ENCODE results near the gene ZBTB11. TPM values are rescaled to one million over a fixed set of nuclear protein-coding genes. Genes with fewer than 3 reads are reported as not detected.

Gene ZBTB11
- total RNA-seq, 1 experiment from 2014 or later, result 20.4 TPM

DNA sequence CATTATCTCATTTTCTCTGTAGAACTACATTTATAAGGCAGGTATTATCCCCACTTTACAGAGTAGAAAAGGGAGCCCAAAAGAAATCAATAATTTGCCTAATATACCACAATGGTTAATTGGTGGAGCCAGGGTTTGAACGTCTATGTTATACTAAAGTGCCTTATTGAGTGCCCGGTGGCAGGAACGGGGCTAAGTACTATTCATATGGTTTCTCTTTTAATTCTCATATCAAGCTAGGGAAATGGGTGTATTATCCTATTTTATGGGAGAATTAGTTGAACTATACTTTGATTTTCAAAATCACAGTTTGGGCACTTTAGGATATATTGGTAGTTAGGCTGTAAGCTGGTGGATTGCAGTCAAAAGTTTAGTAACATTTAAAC, 49.0 kb upstream of the ZBTB11 start:
- Histone ChIP-seq H3K79me2 (ENCODE audit: insufficient read depth, low read length) (peaks cover 10% of the 10 kb centered on the region; the same call in 1 of the 2 replicates), H3K9me3 (ENCODE audit: control insufficient read depth in 1 of 2, insufficient read depth in 1 of 2, low read depth in 1 of 2, low read length in 2 of 2) (no peaks in the 10 kb centered on the region), H3K4me2 (ENCODE audit: low read length) (peak overlapping the region; percentile 99), H3K27me3 (ENCODE audit: insufficient read depth, low read length) (no peaks in the 10 kb centered on the region), H3K9ac (ENCODE audit: low read length) (peak overlapping the region; percentile 80), H3K27ac (ENCODE audit: low read depth, low read length) (no peak overlapping the region), H2AFZ (ENCODE audit: low read depth, low read length, poor library complexity, severe bottlenecking) (peak overlapping the region; percentile 97), H3K36me3 (ENCODE audit: control insufficient read depth in 1 of 2, insufficient read depth in 2 of 2, low read length in 2 of 2) (peaks cover 9 to 12% of the 10 kb centered on the region in 2 experiments; a peak in 2 of 4 replicates), H3K4me3 (replicated peaks in 1 of 2; ENCODE audit: low read depth in 1 of 2, low read length in 2 of 2) (peak overlapping the region; percentile 95 to 99), H3K9me2 (ENCODE audit: insufficient read depth) (no peaks in the 10 kb centered on the region), H3K4me1 (ENCODE audit: control insufficient read depth in 1 of 2, insufficient read depth in 2 of 2, low read length in 2 of 2) (peaks cover 3 to 7% of the 10 kb centered on the region in 2 experiments; a peak in 3 of 4 replicates), H4K20me1 (ENCODE audit: insufficient read depth) (no peaks in the 10 kb centered on the region)
- intact Hi-C loops (cut with micrococcal nuclease), result no loop called here
- DNase-seq (ENCODE audit: low read depth, low spot score) (no peak), ATAC-seq (no peak)
- CTCF ChIA-PET, result no interaction called here
- TF ChIP-seq TCF7L2 (IDR thresholded peaks at IDR 0.05; ENCODE audit: borderline replicate concordance, extremely low read depth, insufficient read depth, insufficient read length), result no peak
- TF ChIP-seq, protein P1, sequence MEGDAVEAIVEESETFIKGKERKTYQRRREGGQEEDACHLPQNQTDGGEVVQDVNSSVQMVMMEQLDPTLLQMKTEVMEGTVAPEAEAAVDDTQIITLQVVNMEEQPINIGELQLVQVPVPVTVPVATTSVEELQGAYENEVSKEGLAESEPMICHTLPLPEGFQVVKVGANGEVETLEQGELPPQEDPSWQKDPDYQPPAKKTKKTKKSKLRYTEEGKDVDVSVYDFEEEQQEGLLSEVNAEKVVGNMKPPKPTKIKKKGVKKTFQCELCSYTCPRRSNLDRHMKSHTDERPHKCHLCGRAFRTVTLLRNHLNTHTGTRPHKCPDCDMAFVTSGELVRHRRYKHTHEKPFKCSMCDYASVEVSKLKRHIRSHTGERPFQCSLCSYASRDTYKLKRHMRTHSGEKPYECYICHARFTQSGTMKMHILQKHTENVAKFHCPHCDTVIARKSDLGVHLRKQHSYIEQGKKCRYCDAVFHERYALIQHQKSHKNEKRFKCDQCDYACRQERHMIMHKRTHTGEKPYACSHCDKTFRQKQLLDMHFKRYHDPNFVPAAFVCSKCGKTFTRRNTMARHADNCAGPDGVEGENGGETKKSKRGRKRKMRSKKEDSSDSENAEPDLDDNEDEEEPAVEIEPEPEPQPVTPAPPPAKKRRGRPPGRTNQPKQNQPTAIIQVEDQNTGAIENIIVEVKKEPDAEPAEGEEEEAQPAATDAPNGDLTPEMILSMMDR (IDR thresholded peaks at IDR 0.05 in 2 of 3, conservative IDR thresholded peaks at IDR 0.05 in 1 of 3; ENCODE audit: borderline replicate concordance in 1 of 3, insufficient read depth in 1 of 3, low read depth in 2 of 3, low read length in 2 of 3), result no peak
- no peak for TF ChIP-seq RAD21 (IDR thresholded peaks at IDR 0.05; ENCODE audit: low read depth)
- no TSS peak for BruUV-seq (replicated peaks)
- RAD21 ChIA-PET (ENCODE audit: low non-redundant PET in 1 of 2, low total read pairs in 2 of 2, uncharacterized antibody in 2 of 2, unreplicated experiment in 2 of 2), result no interaction called here
- POLR2A ChIA-PET, result no interaction called here

DNA sequence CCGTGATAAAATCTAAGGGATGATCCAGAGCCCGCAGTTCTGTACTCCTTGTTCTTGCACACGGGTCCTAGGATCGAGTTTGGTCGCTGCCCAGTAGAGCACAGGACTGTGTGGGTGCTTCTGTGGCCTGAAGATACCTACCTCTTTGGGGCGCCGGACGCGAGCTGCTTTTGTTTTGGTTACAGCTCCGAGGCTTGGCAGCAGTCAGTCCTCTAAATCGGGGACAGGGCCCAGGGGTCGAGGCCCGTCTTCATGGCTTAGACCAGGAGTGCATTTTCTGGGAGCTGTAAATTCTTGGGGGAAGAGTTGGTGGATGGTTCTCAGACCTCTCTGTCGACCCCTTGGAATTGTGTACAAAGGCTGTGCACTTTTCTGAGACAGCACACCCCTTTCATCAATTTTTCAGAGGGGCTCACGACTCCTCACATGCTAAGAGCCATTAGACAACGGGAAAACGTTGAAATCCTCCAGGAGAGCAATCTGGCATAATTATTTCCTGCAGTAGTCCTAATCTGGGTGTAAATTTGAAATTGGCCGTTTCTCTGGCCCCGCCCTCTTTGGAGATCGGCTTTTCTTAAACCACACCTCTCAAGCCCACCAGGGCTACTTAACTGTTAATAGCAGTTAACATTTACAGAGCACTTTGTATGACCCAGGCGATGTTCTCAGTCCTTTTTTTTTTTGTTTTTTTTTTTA, 48.4 kb upstream of the ZBTB11 start:
- Histone ChIP-seq H3K9ac (ENCODE audit: low read length) (peak overlapping the region; percentile 80), H3K27me3 (ENCODE audit: insufficient read depth, low read length) (no peaks in the 10 kb centered on the region), H2AFZ (ENCODE audit: low read depth, low read length, poor library complexity, severe bottlenecking) (peak overlapping the region; percentile 97), H3K79me2 (ENCODE audit: insufficient read depth, low read length) (peaks cover 10% of the 10 kb centered on the region; the same call in 1 of the 2 replicates), H3K4me2 (ENCODE audit: low read length) (peak overlapping the region; percentile 99), H3K4me1 (ENCODE audit: control insufficient read depth in 1 of 2, insufficient read depth in 2 of 2, low read length in 2 of 2) (peaks cover 3 to 7% of the 10 kb centered on the region in 2 experiments; a peak in 3 of 4 replicates), H3K4me3 (replicated peaks in 1 of 2; ENCODE audit: low read depth in 1 of 2, low read length in 2 of 2) (peak overlapping the region; percentile 95 to 99), H3K36me3 (ENCODE audit: control insufficient read depth in 1 of 2, insufficient read depth in 2 of 2, low read length in 2 of 2) (peaks cover 9% of the 10 kb centered on the region in 2 experiments; a peak in 2 of 4 replicates), H4K20me1 (ENCODE audit: insufficient read depth) (no peaks in the 10 kb centered on the region), H3K9me3 (ENCODE audit: control insufficient read depth in 1 of 2, insufficient read depth in 1 of 2, low read depth in 1 of 2, low read length in 2 of 2) (no peaks in the 10 kb centered on the region), H3K27ac (ENCODE audit: low read depth, low read length) (peak overlapping the region; percentile 38), H3K9me2 (ENCODE audit: insufficient read depth) (no peaks in the 10 kb centered on the region)
- ChIA-PET CTCF (no interaction called here), RAD21 (ENCODE audit: low non-redundant PET in 1 of 2, low total read pairs in 2 of 2, uncharacterized antibody in 2 of 2, unreplicated experiment in 2 of 2) (no interaction called here), POLR2A (interaction anchor here (1.1 to 1.4 kb wide), 3 partner anchors 9 to 18 kb away, joined by 3 to 8 read pairs (median 3); no protein-coding TSS in a partner anchor)
- intact Hi-C loops (cut with micrococcal nuclease), result no loop called here
- ATAC-seq (peak; percentile 30), DNase-seq (ENCODE audit: low read depth, low spot score) (no peak)
- TF ChIP-seq FOSL1 (IDR thresholded peaks at IDR 0.05; ENCODE audit: low read depth) (no peak), RAD21 (IDR thresholded peaks at IDR 0.05; ENCODE audit: low read depth) (no peak), ELF1 (IDR thresholded peaks at IDR 0.05; ENCODE audit: borderline replicate concordance, low read depth) (no peak)
- no TSS peak for BruUV-seq (replicated peaks)
